Keratinocyte (primary cell): ENCODE measurements around the gene SULT2B1. TPM values are rescaled to one million over a fixed set of nuclear protein-coding genes. Genes with fewer than 3 reads are reported as not detected.

Experiments used
- DNase-seq: peaks from one replicate; pipeline ENCODE4 v3.0.0-alpha.2; 2011; ENCODE audit warnings: low read depth, missing footprints, low spot score
- FAIRE-seq: peaks from 2 replicates; lab custom pipeline; 2011; peaks lifted over from hg19 to GRCh38; lab: Jason Lieb, UNC
- H2AFZ ChIP-seq: 2 replicates; pipeline ENCODE4 v1.6.0; 2012; ENCODE audit warnings: low read length, control low read depth, inconsistent platforms; ENCODE audit not compliant: control insufficient read depth
- H3K27ac ChIP-seq: 2 replicates; pipeline ENCODE4 v1.5.1; 2011; ENCODE audit warnings: low read length; ENCODE audit not compliant: control insufficient read depth, insufficient read depth
- H3K27me3 ChIP-seq: 3 replicates; pipeline ENCODE4 v1.6.0; 2011; ENCODE audit warnings: low read length; ENCODE audit not compliant: control insufficient read depth, insufficient read depth; ENCODE audit errors: extremely low read depth
- H3K36me3 ChIP-seq, 2 experiments: 2 replicates in 1 of 2; 3 replicates in 1 of 2; pipeline ENCODE4 v1.5.1; 2011; ENCODE audit warnings: low read length in 2 of 2, mild to moderate bottlenecking in 1 of 2; ENCODE audit not compliant: control insufficient read depth in 2 of 2, insufficient read depth in 2 of 2; ENCODE audit errors: extremely low read depth in 1 of 2
- H3K4me1 ChIP-seq: 3 replicates; pipeline ENCODE4 v1.5.1; 2011; ENCODE audit warnings: low read length; ENCODE audit not compliant: control insufficient read depth, insufficient read depth; ENCODE audit errors: extremely low read depth
- H3K4me2 ChIP-seq: 3 replicates; pipeline ENCODE4 v1.6.0; 2011; ENCODE audit warnings: low read depth, low read length; ENCODE audit not compliant: control insufficient read depth, insufficient read depth; ENCODE audit errors: extremely low read depth
- H3K4me3 ChIP-seq, 3 experiments: fragments of 200-600 bp in 1 of 3; sonication (generic) in 1 of 3; 2 replicates in 2 of 3; 3 replicates in 1 of 3; pipeline ENCODE4 v1.5.1; 2011 to 2016; ENCODE audit warnings: low read length in 3 of 3, mild to moderate bottlenecking in 3 of 3, control low read depth in 2 of 3, inconsistent platforms in 1 of 3, low read depth in 1 of 3, mixed read lengths in 1 of 3, mixed run types in 1 of 3, moderate library complexity in 1 of 3; ENCODE audit not compliant: control insufficient read depth in 2 of 3, insufficient read depth in 2 of 3; ENCODE audit errors: extremely low read depth in 1 of 3
- H3K79me2 ChIP-seq: 2 replicates; pipeline ENCODE4 v1.6.0; 2012; ENCODE audit warnings: low read length; ENCODE audit not compliant: control insufficient read depth, insufficient read depth
- H3K9ac ChIP-seq: 3 replicates; pipeline ENCODE4 v1.6.0; 2011; ENCODE audit warnings: low read length; ENCODE audit not compliant: control insufficient read depth, insufficient read depth; ENCODE audit errors: extremely low read depth
- H3K9me1 ChIP-seq: 3 replicates; pipeline ENCODE4 v1.6.0; 2011; ENCODE audit warnings: low read length; ENCODE audit not compliant: control insufficient read depth, insufficient read depth; ENCODE audit errors: extremely low read depth
- H3K9me3 ChIP-seq: 2 replicates; pipeline ENCODE4 v1.5.1; 2012; ENCODE audit warnings: low read depth, low read length; ENCODE audit not compliant: control insufficient read depth
- H4K20me1 ChIP-seq: 3 replicates; pipeline ENCODE4 v1.6.0; 2011; ENCODE audit warnings: low read length; ENCODE audit not compliant: control insufficient read depth, insufficient read depth; ENCODE audit errors: extremely low read depth
- EZH2 ChIP-seq: IDR thresholded peaks from one replicate; pipeline ENCODE4 v1.6.1; 2012; ENCODE audit warnings: inconsistent platforms, mild to moderate bottlenecking, low read length, moderate library complexity
- dilution Hi-C: fragments of 300-500 bp; cut with MboI; formaldehyde crosslinking; loops from one replicate; pipeline ENCODE4 v1.7.0; 2020; ENCODE audit warnings: low sequenced_read_pairs; ENCODE audit not compliant: extremely low pct_ligation_motif_present
- polyA plus RNA-seq, 5 experiments: library from polyadenylated mRNA; depleted of rRNA in 3 of 5; stranded (reverse) in 3 of 5; stranded (forward) in 1 of 5; unstranded in 1 of 5; fragments of >200 nt; gene quantifications; 1 replicate in 1 of 5; 2 replicates in 3 of 5; 3 replicates in 1 of 5; pipeline versions ENCODE4 v1.2.1 to v1.2.3, GENCODE V29; 2011 to 2012; ENCODE audit warnings: missing spikeins in 2 of 5, low read depth in 1 of 5, low replicate concordance in 1 of 5
- TF ChIP-seq, protein P1 (sequence below), 3 experiments: IDR thresholded peaks in 1 of 3; conservative IDR thresholded peaks in 1 of 3; optimal IDR thresholded peaks in 1 of 3; 2 replicates in 2 of 3; 3 replicates in 1 of 3; pipeline versions ENCODE3 to v1.5.1; 2011; ENCODE audit warnings: low read length in 3 of 3, mild to moderate bottlenecking in 3 of 3, moderate library complexity in 2 of 3, control low read depth in 1 of 3, inconsistent platforms in 1 of 3; ENCODE audit not compliant: insufficient read depth in 2 of 3; ENCODE audit errors: extremely low read depth in 1 of 3

Gene SULT2B1
- polyA plus RNA-seq, 1 donor (not counting 4 experiments of a cell fraction or from before 2014, with no cell fraction given), result 6.0 TPM

GRCh38 chr19:48637948-48638830 lies 86.2 kb downstream of the SULT2B1 start:
- TF ChIP-seq EZH2, result no peak
- TF ChIP-seq, protein P1, sequence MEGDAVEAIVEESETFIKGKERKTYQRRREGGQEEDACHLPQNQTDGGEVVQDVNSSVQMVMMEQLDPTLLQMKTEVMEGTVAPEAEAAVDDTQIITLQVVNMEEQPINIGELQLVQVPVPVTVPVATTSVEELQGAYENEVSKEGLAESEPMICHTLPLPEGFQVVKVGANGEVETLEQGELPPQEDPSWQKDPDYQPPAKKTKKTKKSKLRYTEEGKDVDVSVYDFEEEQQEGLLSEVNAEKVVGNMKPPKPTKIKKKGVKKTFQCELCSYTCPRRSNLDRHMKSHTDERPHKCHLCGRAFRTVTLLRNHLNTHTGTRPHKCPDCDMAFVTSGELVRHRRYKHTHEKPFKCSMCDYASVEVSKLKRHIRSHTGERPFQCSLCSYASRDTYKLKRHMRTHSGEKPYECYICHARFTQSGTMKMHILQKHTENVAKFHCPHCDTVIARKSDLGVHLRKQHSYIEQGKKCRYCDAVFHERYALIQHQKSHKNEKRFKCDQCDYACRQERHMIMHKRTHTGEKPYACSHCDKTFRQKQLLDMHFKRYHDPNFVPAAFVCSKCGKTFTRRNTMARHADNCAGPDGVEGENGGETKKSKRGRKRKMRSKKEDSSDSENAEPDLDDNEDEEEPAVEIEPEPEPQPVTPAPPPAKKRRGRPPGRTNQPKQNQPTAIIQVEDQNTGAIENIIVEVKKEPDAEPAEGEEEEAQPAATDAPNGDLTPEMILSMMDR (optimal IDR thresholded peaks at IDR 0.05 in 1 of 3, IDR thresholded peaks at IDR 0.05 in 1 of 3, conservative IDR thresholded peaks at IDR 0.05 in 1 of 3; ENCODE audit: extremely low read depth in 1 of 3, insufficient read depth in 2 of 3, low read length in 3 of 3), result no peak
- no peaks in the 10 kb centered on the region for H4K20me1 ChIP-seq
- H3K79me2 ChIP-seq, result no peaks in the 10 kb centered on the region
- no peaks in the 10 kb centered on the region for H3K36me3 ChIP-seq
- H3K9ac ChIP-seq, result peak overlapping the region; percentile 83
- DNase-seq (no peak), FAIRE-seq (no peak)
- H3K9me3 ChIP-seq, result no peaks in the 10 kb centered on the region
- peak overlapping the region; percentile 53 to 75 (median 72) for H3K4me3 ChIP-seq
- H3K9me1 ChIP-seq, result no peaks in the 10 kb centered on the region
- H2AFZ ChIP-seq, result peak overlapping the region; percentile 73
- dilution Hi-C loops, result no loop called here
- peaks cover 48% of the 10 kb centered on the region for H3K4me1 ChIP-seq
- peak overlapping the region; percentile 85 for H3K27ac ChIP-seq
- H3K27me3 ChIP-seq, result no peaks in the 10 kb centered on the region
- H3K4me2 ChIP-seq, result peak overlapping the region; percentile 89

- Histone ChIP-seq H3K4me3 (no peak overlapping the region), H4K20me1 (no peaks in the 10 kb centered on the region), H3K4me2 (peak overlapping the region; percentile 89), H3K36me3 (no peaks in the 10 kb centered on the region), H3K4me1 (peaks cover 41% of the 10 kb centered on the region), H3K9me3 (no peaks in the 10 kb centered on the region), H3K27ac (no peak overlapping the region), H3K27me3 (no peaks in the 10 kb centered on the region), H3K79me2 (no peaks in the 10 kb centered on the region), H3K9me1 (no peaks in the 10 kb centered on the region), H2AFZ (no peak overlapping the region), H3K9ac (no peak overlapping the region)
- DNase-seq, result no peak
- TF ChIP-seq EZH2, result no peak
- TF ChIP-seq, protein P1 (optimal IDR thresholded peaks at IDR 0.05 in 1 of 3, IDR thresholded peaks at IDR 0.05 in 1 of 3, conservative IDR thresholded peaks at IDR 0.05 in 1 of 3; ENCODE audit: extremely low read depth in 1 of 3, insufficient read depth in 2 of 3, low read length in 3 of 3), result no peak
- dilution Hi-C loops, result no loop called here
- no peak for FAIRE-seq
Observed at GRCh38 chr19:48638831-48639381, 86.9 kb downstream of the SULT2B1 start.
